ENCODE data around the gene DDX10.

Gene DDX10

DNA sequence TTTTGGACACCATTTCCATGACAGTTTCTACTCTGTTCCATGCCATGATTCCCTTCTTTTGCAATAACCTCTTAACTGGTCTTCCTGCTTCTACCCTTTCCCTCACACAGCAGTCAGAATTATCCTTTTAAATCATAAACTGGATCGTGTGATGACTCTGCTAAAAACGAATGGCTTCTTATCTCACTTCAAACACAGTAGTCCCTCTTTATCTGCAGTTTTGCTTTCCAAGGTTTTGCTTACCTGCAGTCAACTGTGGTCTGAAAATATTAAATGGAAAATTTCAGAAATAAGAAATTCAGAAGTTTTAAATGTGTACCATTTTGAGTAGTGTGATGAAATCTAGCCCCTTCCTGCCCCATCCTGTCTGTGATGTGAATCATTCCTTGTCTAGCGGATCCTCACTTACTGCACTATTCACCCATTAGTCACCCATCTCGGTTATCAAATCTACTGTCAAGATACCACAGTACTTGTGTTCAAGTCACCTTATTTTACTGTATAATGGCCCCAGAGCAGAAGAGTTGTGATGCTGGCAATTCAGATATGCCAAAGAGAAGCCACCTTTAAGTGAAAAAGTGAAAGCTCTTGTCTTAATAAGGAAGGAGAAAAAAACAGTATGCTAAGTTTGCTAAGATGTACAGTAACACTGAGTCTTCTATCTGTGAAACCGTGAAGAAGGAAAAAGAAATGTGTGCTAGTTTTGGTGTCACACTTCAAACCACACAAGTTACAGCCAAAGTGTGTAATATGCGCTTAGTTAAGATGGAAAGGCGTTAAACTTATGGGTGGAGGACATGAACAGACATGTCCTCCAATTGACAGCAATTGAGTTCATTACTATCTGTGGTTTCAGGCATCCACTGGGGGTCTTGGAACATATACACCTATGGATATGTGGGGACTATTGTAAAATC is 283.0 kb downstream of the DDX10 start:
- no peak overlapping the region for H3K27ac ChIP-seq
- no peak overlapping the region for H3K4me3 ChIP-seq
- TF ChIP-seq, protein P1, sequence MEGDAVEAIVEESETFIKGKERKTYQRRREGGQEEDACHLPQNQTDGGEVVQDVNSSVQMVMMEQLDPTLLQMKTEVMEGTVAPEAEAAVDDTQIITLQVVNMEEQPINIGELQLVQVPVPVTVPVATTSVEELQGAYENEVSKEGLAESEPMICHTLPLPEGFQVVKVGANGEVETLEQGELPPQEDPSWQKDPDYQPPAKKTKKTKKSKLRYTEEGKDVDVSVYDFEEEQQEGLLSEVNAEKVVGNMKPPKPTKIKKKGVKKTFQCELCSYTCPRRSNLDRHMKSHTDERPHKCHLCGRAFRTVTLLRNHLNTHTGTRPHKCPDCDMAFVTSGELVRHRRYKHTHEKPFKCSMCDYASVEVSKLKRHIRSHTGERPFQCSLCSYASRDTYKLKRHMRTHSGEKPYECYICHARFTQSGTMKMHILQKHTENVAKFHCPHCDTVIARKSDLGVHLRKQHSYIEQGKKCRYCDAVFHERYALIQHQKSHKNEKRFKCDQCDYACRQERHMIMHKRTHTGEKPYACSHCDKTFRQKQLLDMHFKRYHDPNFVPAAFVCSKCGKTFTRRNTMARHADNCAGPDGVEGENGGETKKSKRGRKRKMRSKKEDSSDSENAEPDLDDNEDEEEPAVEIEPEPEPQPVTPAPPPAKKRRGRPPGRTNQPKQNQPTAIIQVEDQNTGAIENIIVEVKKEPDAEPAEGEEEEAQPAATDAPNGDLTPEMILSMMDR (IDR thresholded peaks at IDR 0.05) = no peak
- no peak for DNase-seq (ENCODE audit: low spot score)

DNA sequence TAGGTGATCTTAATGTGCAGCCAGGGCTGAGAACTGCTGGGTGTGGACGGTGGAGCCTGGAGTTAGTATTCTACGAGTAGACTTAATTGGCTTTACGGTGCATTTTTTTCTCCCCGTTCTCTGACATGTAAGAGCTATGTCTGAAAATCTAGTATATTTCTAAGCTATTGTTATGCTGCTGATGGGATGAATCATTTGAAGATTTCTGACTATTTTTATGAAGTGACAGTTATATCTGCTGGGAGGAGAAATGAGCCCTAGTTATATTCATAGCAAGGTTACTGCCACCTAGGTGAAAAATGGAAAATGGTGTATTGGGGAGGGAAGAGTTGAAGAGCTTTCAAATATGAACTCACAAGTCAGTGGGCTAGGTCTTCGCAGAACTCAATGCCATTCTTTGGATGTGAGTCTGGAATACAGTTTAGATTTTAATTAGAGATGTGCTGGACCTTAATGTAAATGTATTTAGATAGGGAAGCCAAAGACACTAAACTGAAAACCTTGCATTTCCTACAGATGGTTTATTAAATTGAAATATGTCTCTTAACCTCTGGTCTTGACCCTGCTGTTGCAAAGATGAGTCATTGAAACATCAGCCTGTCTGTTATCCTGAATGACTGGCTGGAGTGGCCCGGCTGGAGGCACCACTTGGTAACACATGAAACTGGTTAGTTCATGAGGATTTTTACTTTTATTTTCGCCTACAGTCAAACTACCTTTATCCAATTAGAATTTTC is 293.7 kb downstream of the DDX10 start:
- Histone ChIP-seq H3K27ac (no peak overlapping the region), H3K4me3 (no peak overlapping the region)
- TF ChIP-seq, protein P1 (IDR thresholded peaks at IDR 0.05) = no peak
- DNase-seq (ENCODE audit: low spot score) = no peak

DNA sequence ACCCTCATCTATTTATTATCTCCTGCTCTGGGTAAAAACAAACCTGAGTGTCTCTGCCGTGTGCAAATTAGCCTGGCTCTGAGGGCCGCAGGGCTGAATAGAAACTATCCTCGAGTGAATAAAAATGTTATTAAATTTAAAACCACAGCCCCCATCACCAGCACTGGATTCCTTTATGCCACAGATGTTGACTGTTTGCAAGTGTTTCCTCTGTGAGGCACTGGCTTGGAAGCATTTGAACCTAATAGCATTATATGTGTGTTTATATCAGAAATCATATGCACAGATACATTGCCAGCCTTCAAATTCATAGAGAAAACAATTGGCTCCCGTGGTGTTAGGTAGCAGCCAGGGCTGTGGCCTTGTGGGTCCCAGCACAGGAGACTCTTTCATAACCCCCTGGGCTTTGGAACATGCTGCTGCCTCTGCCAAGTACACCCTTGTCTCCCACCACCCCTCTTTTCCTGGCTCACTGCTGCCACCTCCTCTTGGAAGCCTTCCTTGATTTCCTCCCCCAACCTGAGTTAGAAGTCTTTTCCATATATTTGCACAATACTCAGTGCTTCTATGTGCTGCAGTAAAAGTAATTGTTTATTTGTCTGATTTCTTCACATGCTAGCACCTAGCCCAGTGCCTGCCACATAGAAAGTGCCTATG is 294.4 kb downstream of the DDX10 start:
- Histone ChIP-seq H3K27ac (no peak overlapping the region), H3K4me3 (no peak overlapping the region)
- no peak for DNase-seq (ENCODE audit: low spot score)
- TF ChIP-seq, protein P1 (IDR thresholded peaks at IDR 0.05) = no peak

DNA sequence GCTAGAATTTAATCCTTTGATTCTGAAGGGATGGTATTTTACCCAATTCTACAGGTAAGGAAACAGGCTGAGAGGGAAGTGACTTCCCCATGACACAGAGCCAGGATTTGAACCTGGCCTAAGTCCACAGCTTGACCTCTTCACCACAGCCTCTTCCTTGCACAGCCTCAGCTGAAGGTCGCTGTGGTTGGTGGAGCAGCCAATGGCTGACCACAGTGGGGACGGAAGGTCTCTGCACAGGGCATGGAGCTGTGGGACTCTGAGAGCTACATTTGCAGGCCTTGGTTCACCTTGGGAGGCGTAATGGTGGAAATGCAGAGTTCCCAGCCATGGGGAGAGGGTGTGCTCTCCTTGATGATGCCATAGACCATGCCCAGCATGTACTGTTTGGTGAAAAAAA is 295.0 kb downstream of the DDX10 start:
- TF ChIP-seq, protein P1 (IDR thresholded peaks at IDR 0.05) = no peak
- Histone ChIP-seq H3K27ac (no peak overlapping the region), H3K4me3 (no peak overlapping the region)
- no peak for DNase-seq (ENCODE audit: low spot score)

DNA sequence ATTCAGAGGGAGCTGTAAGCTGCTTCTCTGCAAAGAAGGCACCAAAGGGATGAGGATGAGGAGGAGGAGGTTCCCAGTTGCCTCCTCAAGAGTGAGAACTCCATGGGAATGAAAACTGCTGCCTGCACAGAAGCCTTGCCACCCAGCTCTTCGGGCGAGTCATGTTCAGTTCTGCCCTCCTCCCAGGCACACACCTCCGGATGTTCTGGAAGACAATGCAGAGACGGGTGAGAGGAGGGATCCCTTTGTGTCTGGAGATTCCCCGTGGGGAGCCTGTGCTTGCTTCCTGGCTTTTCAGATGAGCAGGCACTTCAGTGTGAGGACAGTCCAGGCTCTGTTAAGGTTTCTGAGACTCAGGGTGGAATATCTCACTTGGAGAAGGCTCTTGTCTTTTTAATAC is 295.6 kb downstream of the DDX10 start:
- Histone ChIP-seq H3K27ac (no peak overlapping the region), H3K4me3 (no peak overlapping the region)
- DNase-seq (ENCODE audit: low spot score) = no peak
- TF ChIP-seq, protein P1 (IDR thresholded peaks at IDR 0.05) = no peak

DNA sequence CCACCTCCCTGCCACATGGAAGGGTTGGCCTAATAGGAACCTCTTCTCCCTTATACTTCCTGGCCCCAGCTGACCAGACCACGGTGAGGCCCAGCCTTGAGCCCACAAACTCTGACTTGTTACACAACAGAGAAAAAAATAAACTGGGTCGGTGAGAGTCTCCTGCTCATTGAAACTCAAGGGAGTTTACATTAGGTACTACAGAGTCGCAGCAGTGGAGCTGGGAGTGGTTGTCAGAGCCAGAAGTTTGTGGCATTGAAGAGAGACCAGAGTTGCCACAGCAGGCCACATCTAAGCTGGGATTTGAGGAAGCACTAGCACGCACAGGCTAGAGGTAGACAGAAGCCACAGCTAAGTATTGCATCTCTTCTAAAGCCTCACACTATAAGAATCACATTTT is 296.2 kb downstream of the DDX10 start:
- TF ChIP-seq, protein P1 (IDR thresholded peaks at IDR 0.05) = no peak
- Histone ChIP-seq H3K27ac (no peak overlapping the region), H3K4me3 (no peak overlapping the region)
- DNase-seq (ENCODE audit: low spot score) = no peak
